ENCODE measurements around the gene RINL.

The RINL gene

GRCh38 chr19:38894968-38895367 lies 16.9 kb upstream of the RINL start:
- no peak overlapping the region for H3K27ac ChIP-seq (ENCODE audit: low read depth, low read length)
- no CpG with 5 or more reads among the region's 9 CpGs for WGBS (ENCODE audit: extremely low coverage, insufficient coverage, insufficient read length)

GRCh38 chr19:38893341-38893771 lies 15.3 kb upstream of the RINL start:
- no peak overlapping the region for H3K4ac ChIP-seq (ENCODE audit: low read depth, low read length)
- no CpG with 5 or more reads among the region's 14 CpGs for WGBS (ENCODE audit: extremely low coverage, insufficient coverage, insufficient read length)
- H4K12ac ChIP-seq (ENCODE audit: low read depth, low read length) = no peak overlapping the region
- no peak overlapping the region for H2BK12ac ChIP-seq (ENCODE audit: low read length)
- no peak overlapping the region for H3K14ac ChIP-seq (ENCODE audit: low read length)
- H3K4me2 ChIP-seq (ENCODE audit: low read length) = no peak overlapping the region
- H2AFZ ChIP-seq (ENCODE audit: insufficient read depth, low read length, poor library complexity) = no peak overlapping the region
- H3K4me1 ChIP-seq (ENCODE audit: control insufficient read depth in 1 of 2, insufficient read depth in 2 of 2, low read length in 2 of 2) = peaks cover 0 to 2% of the 10 kb centered on the region in 2 experiments
- no peak overlapping the region for H3K27ac ChIP-seq (ENCODE audit: low read depth, low read length)
- peaks cover 7 to 10% of the 10 kb centered on the region in 2 experiments for H3K36me3 ChIP-seq (ENCODE audit: control insufficient read depth in 1 of 2, insufficient read depth in 2 of 2, low read length in 2 of 2)
- no peak overlapping the region for H4K91ac ChIP-seq (ENCODE audit: low read depth, low read length)
- no peak overlapping the region for H3K18ac ChIP-seq (ENCODE audit: low read length)
- H3K9me3 ChIP-seq (ENCODE audit: insufficient read depth, low read depth, low read length) = no peaks in the 10 kb centered on the region
- no peak for DNase-seq
- H3K4me3 ChIP-seq (ENCODE audit: low read depth, low read length) = no peak overlapping the region
- no peak overlapping the region for H3K9ac ChIP-seq (ENCODE audit: low read length)
- H3K79me1 ChIP-seq (ENCODE audit: low read length) = no peaks in the 10 kb centered on the region
- H3K79me2 ChIP-seq (ENCODE audit: control insufficient read depth, insufficient read depth, low read length, poor library complexity) = no peaks in the 10 kb centered on the region
- H2BK5ac ChIP-seq (ENCODE audit: low read depth, low read length, poor library complexity) = no peak overlapping the region
- no peak overlapping the region for H2AK5ac ChIP-seq (ENCODE audit: low read length)
- H4K8ac ChIP-seq (ENCODE audit: low read depth, low read length) = no peak overlapping the region
- H3K27me3 ChIP-seq (ENCODE audit: insufficient read depth, low read length) = no peaks in the 10 kb centered on the region
- no peak overlapping the region for H3K23ac ChIP-seq (ENCODE audit: low read length)
- no peak overlapping the region for H2BK120ac ChIP-seq (ENCODE audit: insufficient read depth, low read length, poor library complexity)

More at GRCh38 chr19:38894968-38895367, 16.9 kb upstream of the RINL start:
- Histone ChIP-seq H3K27me3 (ENCODE audit: insufficient read depth, low read length) (no peaks in the 10 kb centered on the region), H3K79me1 (ENCODE audit: low read length) (peaks cover 1% of the 10 kb centered on the region), H3K9ac (ENCODE audit: low read length) (no peak overlapping the region), H2BK12ac (ENCODE audit: low read length) (no peak overlapping the region), H3K4ac (ENCODE audit: low read depth, low read length) (no peak overlapping the region), H3K14ac (ENCODE audit: low read length) (no peak overlapping the region), H3K4me3 (ENCODE audit: low read depth, low read length) (no peak overlapping the region), H4K91ac (ENCODE audit: low read depth, low read length) (no peak overlapping the region), H3K79me2 (ENCODE audit: control insufficient read depth, insufficient read depth, low read length, poor library complexity) (peaks cover 2% of the 10 kb centered on the region), H4K12ac (ENCODE audit: low read depth, low read length) (no peak overlapping the region), H3K4me1 (ENCODE audit: control insufficient read depth in 1 of 2, insufficient read depth in 2 of 2, low read length in 2 of 2) (peaks cover 0 to 7% of the 10 kb centered on the region in 2 experiments), H3K23ac (ENCODE audit: low read length) (no peak overlapping the region), H2AK5ac (ENCODE audit: low read length) (no peak overlapping the region), H3K36me3 (ENCODE audit: control insufficient read depth in 1 of 2, insufficient read depth in 2 of 2, low read length in 2 of 2) (no peaks in the 10 kb centered on the region), H3K18ac (ENCODE audit: low read length) (no peak overlapping the region), H2BK5ac (ENCODE audit: low read depth, low read length, poor library complexity) (no peak overlapping the region), H3K4me2 (ENCODE audit: low read length) (no peak overlapping the region), H2AFZ (ENCODE audit: insufficient read depth, low read length, poor library complexity) (no peak overlapping the region), H4K8ac (ENCODE audit: low read depth, low read length) (no peak overlapping the region), H2BK120ac (ENCODE audit: insufficient read depth, low read length, poor library complexity) (no peak overlapping the region), H3K9me3 (ENCODE audit: insufficient read depth, low read depth, low read length) (no peaks in the 10 kb centered on the region)
- no peak for DNase-seq

DNA sequence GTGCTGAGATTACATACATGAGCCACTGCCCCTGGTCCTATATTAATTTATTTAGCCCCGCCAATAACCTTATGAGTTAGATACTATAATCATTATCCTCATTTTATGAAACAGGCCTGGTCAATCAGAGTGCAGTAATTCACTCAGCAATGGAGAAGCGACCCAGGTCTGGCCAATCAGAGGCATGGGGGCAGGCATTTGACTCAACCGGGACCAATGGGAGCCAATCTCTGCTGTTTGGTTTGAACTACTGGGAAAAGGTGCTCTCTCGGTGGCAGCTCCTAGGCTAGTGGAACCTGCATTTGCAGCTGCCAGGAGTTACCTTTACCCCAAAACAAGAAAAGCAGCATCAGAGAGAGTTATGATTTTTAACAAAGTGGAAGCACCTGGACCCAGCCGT lies 14.8 kb upstream of the RINL start:
- Histone ChIP-seq H3K79me1 (ENCODE audit: low read length) (no peaks in the 10 kb centered on the region), H3K36me3 (ENCODE audit: control insufficient read depth in 1 of 2, insufficient read depth in 2 of 2, low read length in 2 of 2) (peaks cover 7 to 10% of the 10 kb centered on the region in 2 experiments), H2BK12ac (ENCODE audit: low read length) (no peak overlapping the region), H3K18ac (ENCODE audit: low read length) (no peak overlapping the region), H3K4me1 (ENCODE audit: control insufficient read depth in 1 of 2, insufficient read depth in 2 of 2, low read length in 2 of 2) (no peaks in the 10 kb centered on the region), H3K14ac (ENCODE audit: low read length) (no peak overlapping the region), H3K79me2 (ENCODE audit: control insufficient read depth, insufficient read depth, low read length, poor library complexity) (no peaks in the 10 kb centered on the region), H3K4me3 (ENCODE audit: low read depth, low read length) (no peak overlapping the region), H2AK5ac (ENCODE audit: low read length) (no peak overlapping the region), H3K27ac (ENCODE audit: low read depth, low read length) (no peak overlapping the region), H3K23ac (ENCODE audit: low read length) (no peak overlapping the region), H2BK5ac (ENCODE audit: low read depth, low read length, poor library complexity) (no peak overlapping the region), H3K27me3 (ENCODE audit: insufficient read depth, low read length) (no peaks in the 10 kb centered on the region), H4K91ac (ENCODE audit: low read depth, low read length) (no peak overlapping the region), H4K8ac (ENCODE audit: low read depth, low read length) (no peak overlapping the region), H3K9me3 (ENCODE audit: insufficient read depth, low read depth, low read length) (no peaks in the 10 kb centered on the region), H4K12ac (ENCODE audit: low read depth, low read length) (no peak overlapping the region), H3K4me2 (ENCODE audit: low read length) (no peak overlapping the region), H2BK120ac (ENCODE audit: insufficient read depth, low read length, poor library complexity) (no peak overlapping the region), H3K9ac (ENCODE audit: low read length) (no peak overlapping the region), H3K4ac (ENCODE audit: low read depth, low read length) (no peak overlapping the region), H2AFZ (ENCODE audit: insufficient read depth, low read length, poor library complexity) (no peak overlapping the region)
- WGBS (ENCODE audit: extremely low coverage, insufficient coverage, insufficient read length) = no CpG with 5 or more reads among the region's 5 CpGs
- DNase-seq = no peak

GRCh38 chr19:38891771-38892170 lies 13.7 kb upstream of the RINL start:
- Histone ChIP-seq H3K36me3 (ENCODE audit: control insufficient read depth in 1 of 2, insufficient read depth in 2 of 2, low read length in 2 of 2) (peaks cover 7 to 10% of the 10 kb centered on the region in 2 experiments), H3K14ac (ENCODE audit: low read length) (no peak overlapping the region), H3K27ac (ENCODE audit: low read depth, low read length) (no peak overlapping the region), H2BK120ac (ENCODE audit: insufficient read depth, low read length, poor library complexity) (no peak overlapping the region), H3K4ac (ENCODE audit: low read depth, low read length) (no peak overlapping the region), H2BK12ac (ENCODE audit: low read length) (no peak overlapping the region), H2AK5ac (ENCODE audit: low read length) (no peak overlapping the region), H4K12ac (ENCODE audit: low read depth, low read length) (no peak overlapping the region), H4K8ac (ENCODE audit: low read depth, low read length) (no peak overlapping the region), H3K4me2 (ENCODE audit: low read length) (no peak overlapping the region), H3K4me3 (ENCODE audit: low read depth, low read length) (no peak overlapping the region), H2AFZ (ENCODE audit: insufficient read depth, low read length, poor library complexity) (no peak overlapping the region), H3K23ac (ENCODE audit: low read length) (no peak overlapping the region), H3K4me1 (ENCODE audit: control insufficient read depth in 1 of 2, insufficient read depth in 2 of 2, low read length in 2 of 2) (no peaks in the 10 kb centered on the region), H3K9ac (ENCODE audit: low read length) (no peak overlapping the region), H3K79me1 (ENCODE audit: low read length) (no peaks in the 10 kb centered on the region), H3K79me2 (ENCODE audit: control insufficient read depth, insufficient read depth, low read length, poor library complexity) (no peaks in the 10 kb centered on the region), H3K27me3 (ENCODE audit: insufficient read depth, low read length) (no peaks in the 10 kb centered on the region), H3K9me3 (ENCODE audit: insufficient read depth, low read depth, low read length) (no peaks in the 10 kb centered on the region), H4K91ac (ENCODE audit: low read depth, low read length) (no peak overlapping the region), H3K18ac (ENCODE audit: low read length) (no peak overlapping the region), H2BK5ac (ENCODE audit: low read depth, low read length, poor library complexity) (no peak overlapping the region)
- DNase-seq = no peak
- no CpG with 5 or more reads among the region's 6 CpGs for WGBS (ENCODE audit: extremely low coverage, insufficient coverage, insufficient read length)
